ENCODE results near the gene INTS11.

The INTS11 gene

DNA sequence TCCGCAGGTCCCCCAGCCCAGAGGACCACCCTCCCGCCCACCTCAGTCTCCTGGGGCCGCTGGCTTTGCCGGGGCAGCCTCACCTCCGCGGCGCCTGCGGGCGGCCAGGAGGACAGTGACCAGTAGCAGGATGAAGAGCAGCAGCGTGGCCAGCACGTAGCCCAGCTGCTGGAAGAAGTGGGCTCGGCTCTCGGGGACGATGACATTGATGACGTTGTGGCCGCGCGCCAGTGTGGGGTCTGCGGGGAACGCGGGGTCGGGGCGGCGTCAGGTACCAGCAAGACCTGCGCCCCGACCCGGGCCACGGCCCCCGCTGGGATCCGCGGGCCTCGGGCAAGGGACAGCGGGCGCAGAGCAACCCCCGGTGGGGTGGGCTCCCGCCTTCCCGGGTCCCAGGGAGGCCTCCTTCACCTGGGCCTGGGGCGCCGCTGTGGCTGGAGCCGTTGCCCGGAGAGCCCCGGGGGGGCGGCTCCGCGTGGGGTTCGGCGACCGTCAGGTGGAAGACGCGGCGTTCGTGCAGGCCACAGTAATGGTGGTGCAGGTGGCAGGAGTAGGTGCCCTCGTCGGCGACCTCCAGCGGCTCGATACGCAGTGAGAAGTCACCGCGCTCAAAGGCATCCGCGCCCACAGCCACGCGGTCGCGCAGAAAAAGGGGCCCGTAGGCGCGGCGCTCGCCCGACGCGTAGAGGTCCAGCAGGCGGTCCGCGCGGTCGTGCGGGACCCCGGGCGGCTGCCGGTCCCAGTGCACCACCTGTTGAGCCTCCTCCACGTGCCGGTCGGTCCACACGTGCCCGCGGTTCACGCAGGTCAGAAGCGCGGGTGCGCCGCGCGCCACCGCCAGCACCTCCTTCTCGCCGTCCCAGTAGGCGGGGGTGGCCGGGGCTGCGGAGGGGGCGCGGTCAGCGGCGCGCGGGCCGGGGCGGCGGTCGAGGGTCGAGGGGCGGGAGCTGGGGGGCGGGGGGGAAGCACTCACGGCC, 30.1 kb upstream of the INTS11 start:
- peaks cover 9% of the 10 kb centered on the region for H3K4me1 ChIP-seq (ENCODE audit: control insufficient read depth, insufficient read depth, low read length)
- H3K4me3 ChIP-seq (ENCODE audit: low read length) = no peak overlapping the region
- H3K9ac ChIP-seq (ENCODE audit: low read length) = no peak overlapping the region
- H3K36me3 ChIP-seq (ENCODE audit: control insufficient read depth, insufficient read depth, low read length) = no peaks in the 10 kb centered on the region
- H3K27ac ChIP-seq (ENCODE audit: low read depth, low read length) = peak overlapping the region; percentile 14
- peaks cover 5% of the 10 kb centered on the region for H3K27me3 ChIP-seq (ENCODE audit: control insufficient read depth, insufficient read depth, low read length)

DNA sequence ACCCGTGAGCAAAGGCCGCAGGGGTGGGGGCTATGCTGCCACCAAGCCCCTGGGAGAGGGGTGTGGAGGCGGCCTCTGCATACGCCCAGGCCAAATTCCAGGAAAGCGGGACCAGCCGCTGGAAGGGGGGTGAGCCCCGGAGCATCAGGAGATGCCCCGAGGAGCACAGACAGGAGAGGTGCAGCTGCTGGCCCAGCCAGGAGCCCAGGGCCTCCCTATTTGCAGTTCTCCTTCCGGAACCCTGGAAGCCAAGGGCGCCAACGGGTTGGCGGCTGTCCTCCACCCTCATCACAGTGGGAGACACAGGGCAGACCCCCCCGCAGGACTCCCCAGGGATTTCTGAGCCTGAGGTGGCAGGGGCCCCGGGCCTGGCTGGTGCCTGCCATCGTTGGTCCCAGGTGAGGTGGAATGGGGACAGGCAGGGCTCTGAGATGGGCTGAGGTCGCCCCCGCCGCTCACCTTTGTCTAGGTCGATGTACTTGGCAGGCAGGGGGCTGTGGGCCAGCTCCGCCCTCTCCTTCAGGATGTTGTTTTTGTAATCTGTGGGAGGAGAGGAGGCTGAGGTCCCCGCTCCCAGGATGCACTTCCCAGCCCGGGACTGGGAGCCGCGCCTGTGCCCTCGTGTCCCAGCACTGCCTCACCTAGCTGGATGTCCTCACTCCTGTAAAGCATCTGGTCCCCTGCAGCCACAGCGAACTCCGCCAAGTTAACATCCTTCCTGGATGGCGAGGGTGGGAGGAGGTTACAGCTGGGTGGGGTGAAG, 29.1 kb upstream of the INTS11 start:
- Histone ChIP-seq H3K4me3 (ENCODE audit: low read length) (no peak overlapping the region), H3K27me3 (ENCODE audit: control insufficient read depth, insufficient read depth, low read length) (peaks cover 5% of the 10 kb centered on the region), H3K27ac (ENCODE audit: low read depth, low read length) (no peak overlapping the region), H3K4me1 (ENCODE audit: control insufficient read depth, insufficient read depth, low read length) (peaks cover 3% of the 10 kb centered on the region), H3K36me3 (ENCODE audit: control insufficient read depth, insufficient read depth, low read length) (no peaks in the 10 kb centered on the region), H3K9ac (ENCODE audit: low read length) (no peak overlapping the region)

DNA sequence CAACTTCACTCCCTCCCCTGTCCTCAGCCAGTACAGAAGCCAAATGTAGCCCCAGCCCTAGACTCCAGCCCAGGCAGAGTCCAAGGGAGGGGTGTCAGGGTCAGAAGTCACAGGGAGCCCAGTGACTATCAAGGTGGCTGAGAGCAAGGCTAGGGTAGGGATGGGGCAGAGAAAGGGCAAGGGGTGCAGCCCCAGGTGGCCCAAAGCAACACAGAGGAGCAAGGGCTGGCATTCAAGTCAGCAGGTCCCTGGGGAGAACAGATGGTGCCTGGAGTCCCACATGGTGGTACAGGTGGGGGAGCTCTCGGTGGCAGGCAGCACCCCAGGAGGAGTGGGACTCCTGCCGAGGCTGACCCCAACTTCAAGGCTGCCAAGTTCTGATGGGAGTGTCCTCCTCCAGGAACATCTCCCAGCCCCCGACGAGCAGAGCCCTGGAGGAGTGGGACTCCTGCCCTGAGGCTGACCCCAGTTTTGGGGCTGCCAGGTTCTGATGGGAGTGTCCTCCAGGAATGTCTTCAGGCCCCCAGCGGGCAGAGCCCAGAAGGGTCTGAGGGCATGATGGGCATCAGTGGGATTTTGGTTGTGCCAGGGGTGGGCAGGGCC, 28.4 kb upstream of the INTS11 start:
- Histone ChIP-seq H3K27me3 (ENCODE audit: control insufficient read depth, insufficient read depth, low read length) (peaks cover 5% of the 10 kb centered on the region), H3K9ac (ENCODE audit: low read length) (no peak overlapping the region), H3K27ac (ENCODE audit: low read depth, low read length) (no peak overlapping the region), H3K4me1 (ENCODE audit: control insufficient read depth, insufficient read depth, low read length) (peaks cover 7% of the 10 kb centered on the region), H3K36me3 (ENCODE audit: control insufficient read depth, insufficient read depth, low read length) (no peaks in the 10 kb centered on the region), H3K4me3 (ENCODE audit: low read length) (no peak overlapping the region)

DNA sequence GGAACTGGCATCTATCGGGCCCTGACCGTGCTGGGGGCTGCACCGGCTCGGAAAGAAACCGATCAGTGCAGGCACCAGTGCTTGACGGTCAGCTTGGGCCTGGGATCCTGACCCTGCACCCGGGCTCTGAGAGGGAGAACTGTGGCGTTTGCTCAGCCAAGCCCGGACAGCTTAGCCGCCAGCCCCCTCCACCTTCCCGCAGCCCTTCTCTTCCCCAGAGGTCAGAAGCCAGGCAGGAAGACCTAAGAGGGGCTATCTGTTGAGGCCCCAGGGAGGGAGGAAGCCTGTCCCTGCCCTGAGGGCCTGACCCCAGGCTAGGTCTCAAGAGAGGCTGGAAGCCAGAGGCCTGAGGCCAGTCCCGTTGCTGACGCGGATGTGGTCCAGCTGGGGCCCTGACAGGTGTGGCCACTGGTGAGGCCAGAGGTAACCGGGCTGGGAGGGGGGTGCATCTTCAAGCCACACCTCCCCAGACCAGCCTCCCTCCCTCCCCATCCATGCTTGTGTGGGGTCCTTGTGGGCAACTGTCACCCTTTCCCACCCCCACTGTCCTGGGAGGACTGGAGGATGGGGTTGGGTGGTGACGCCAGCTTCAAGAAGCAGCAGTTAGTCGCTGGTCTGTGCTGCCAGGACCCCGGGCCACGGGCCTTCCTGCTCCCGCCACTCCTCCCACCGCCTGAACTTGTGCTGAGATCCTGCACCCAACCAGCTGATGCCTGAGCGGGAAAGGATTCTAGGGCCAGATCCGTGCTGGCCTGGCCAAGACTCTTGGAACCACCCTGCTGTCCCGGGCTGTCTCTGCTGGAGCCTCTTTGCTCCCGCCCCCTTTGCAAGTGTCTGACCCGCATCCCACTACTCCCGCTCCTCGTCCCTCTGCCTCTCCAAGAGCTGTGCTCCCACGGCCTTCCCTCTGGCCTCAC, 27.3 kb upstream of the INTS11 start:
- no peak overlapping the region for H3K4me3 ChIP-seq (ENCODE audit: low read length)
- no peak overlapping the region for H3K9ac ChIP-seq (ENCODE audit: low read length)
- H3K36me3 ChIP-seq (ENCODE audit: control insufficient read depth, insufficient read depth, low read length) = no peaks in the 10 kb centered on the region
- peaks cover 14% of the 10 kb centered on the region for H3K4me1 ChIP-seq (ENCODE audit: control insufficient read depth, insufficient read depth, low read length)
- peak overlapping the region; percentile 10 for H3K27ac ChIP-seq (ENCODE audit: low read depth, low read length)
- peaks cover 5% of the 10 kb centered on the region for H3K27me3 ChIP-seq (ENCODE audit: control insufficient read depth, insufficient read depth, low read length)

DNA sequence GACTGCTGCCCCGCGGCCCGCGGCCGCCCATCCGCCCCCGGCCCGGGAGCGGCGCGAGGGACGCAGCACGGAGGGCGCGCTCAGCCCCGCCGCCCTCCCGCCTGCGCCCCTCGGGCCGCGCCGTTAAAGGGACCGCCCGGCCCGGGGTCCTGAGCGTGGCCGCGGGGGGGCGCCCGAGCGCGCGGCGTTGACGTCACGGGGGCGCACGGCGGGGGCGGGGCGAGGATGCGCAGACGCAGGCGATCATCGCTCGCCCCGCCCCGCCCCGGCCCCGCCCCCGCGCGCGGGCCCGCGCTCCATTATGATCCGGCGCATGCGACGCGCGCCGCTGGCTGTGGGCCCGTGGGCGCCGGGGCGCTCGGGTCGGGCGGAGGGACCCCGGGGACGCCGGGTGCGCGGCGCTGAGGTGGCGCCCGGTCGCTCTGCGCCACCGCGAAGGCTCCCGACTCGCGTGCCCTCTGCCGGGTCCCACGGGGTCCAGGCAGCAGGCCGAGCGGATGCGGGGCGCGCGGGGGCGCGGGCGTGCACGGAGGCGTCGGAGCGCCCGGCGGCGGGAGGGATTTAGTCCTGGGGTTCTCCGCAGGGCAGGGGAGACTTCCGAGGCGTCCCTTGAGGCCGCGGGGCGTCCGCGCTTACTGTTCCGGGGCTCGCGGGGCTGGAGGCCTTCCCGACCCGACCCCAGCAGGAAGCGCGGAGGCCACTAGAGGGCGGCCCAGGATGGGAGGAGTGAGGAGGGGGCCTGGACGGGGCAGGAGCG, 25.0 kb upstream of the INTS11 start, which contains the start of gene DVL1:
Gene DVL1, minus strand, starts transcription at position 163 of the 757 bp plus-strand sequence. CDS start 353 bp downstream, outside the sequence.
- H3K4me3 ChIP-seq (ENCODE audit: low read length) = peak within 1 kb of the TSS; percentile 93
- H3K27me3 ChIP-seq (ENCODE audit: control insufficient read depth, insufficient read depth, low read length) = peaks cover 5% of the 10 kb centered on the region
- H3K36me3 ChIP-seq (ENCODE audit: control insufficient read depth, insufficient read depth, low read length) = no peaks in the 10 kb centered on the region
- H3K9ac ChIP-seq (ENCODE audit: low read length) = peak within 1 kb of the TSS; percentile 73
- peaks cover 19% of the 10 kb centered on the region for H3K4me1 ChIP-seq (ENCODE audit: control insufficient read depth, insufficient read depth, low read length)
- peak within 1 kb of the TSS; percentile 87 for H3K27ac ChIP-seq (ENCODE audit: low read depth, low read length)

DNA sequence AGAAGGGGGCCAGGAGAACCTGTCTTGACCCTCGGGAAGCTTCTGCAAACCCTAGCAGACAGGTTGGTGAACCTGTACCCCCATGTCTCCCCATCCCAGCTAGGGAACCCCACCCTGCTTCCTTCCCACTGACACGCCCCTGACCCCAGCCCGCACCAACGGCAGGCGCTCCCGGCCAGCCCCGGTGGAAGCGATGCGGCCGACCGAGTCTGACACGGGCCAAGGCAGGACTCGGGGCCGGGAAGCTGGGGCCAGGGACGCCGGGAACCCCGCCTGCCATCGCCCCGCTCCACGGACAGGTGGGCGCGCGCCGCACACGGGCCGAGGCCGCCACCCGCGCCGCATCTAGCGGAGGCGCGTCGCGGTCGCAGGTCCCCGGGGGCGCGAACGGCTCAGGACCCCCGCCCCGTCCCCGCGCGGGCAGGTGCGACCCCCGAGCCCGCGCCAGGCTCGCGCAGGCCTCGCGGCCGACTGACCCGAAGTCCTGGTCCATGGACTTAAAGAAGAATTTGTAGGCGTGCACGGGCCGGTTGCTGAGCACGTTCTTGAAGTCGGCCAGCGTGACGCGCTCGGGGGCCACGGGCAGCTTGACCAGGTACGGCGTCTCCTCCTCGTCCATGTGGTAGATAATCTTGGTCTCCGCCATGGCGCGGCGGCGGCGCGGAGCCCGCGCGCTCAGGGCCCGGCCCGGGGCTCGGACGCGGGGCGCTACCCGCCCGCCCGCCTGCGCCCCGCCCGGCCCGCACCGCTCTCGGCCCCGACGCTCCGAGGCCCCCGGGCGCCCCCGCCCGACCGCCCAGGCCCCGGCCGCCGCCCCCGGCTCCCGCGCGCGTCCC, 24.2 kb upstream of the INTS11 start:
- no peaks in the 10 kb centered on the region for H3K36me3 ChIP-seq (ENCODE audit: control insufficient read depth, insufficient read depth, low read length)
- peak overlapping the region; percentile 55 for H3K27ac ChIP-seq (ENCODE audit: low read depth, low read length)
- peak overlapping the region; percentile 93 for H3K4me3 ChIP-seq (ENCODE audit: low read length)
- peaks cover 19% of the 10 kb centered on the region for H3K4me1 ChIP-seq (ENCODE audit: control insufficient read depth, insufficient read depth, low read length)
- peak overlapping the region; percentile 73 for H3K9ac ChIP-seq (ENCODE audit: low read length)
- H3K27me3 ChIP-seq (ENCODE audit: control insufficient read depth, insufficient read depth, low read length) = peaks cover 5% of the 10 kb centered on the region

DNA sequence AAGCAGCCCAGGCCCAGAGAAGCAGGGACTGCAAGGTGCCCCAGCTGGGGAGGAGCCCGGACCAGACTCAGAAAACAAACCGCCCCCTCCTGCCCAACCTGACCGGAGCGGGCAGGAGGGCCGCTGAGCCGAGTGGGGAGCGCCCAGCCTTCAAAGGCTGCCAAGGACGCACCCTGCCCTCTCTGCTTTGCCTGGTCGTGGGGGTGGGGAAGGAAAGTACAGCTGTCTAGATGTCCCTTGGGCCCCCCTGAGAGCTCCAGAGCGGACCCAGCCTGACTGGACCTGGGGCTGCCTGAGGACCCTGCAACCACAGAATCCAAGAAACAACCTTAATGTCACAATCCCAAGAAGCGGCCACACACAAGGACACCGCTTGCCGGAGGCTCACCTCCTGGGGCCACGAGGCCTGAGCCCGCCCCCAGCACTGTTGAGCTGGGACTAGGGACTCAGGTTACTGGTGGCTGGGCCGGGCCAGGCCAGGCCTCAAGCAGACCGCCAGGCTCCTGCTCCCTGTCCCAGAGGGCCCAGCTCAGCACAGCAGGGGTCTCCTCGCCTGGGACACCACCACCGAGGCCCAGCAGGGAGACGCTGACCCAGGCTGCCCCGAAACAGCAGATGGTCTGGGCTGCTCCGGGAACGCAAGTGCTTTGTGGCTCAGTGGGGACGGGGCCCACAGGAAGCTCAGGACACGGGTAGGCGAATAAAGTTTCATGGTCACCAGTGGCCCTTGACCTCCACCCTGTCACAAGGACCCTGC, 23.4 kb upstream of the INTS11 start:
- H3K4me1 ChIP-seq (ENCODE audit: control insufficient read depth, insufficient read depth, low read length) = peaks cover 19% of the 10 kb centered on the region
- H3K36me3 ChIP-seq (ENCODE audit: control insufficient read depth, insufficient read depth, low read length) = no peaks in the 10 kb centered on the region
- H3K4me3 ChIP-seq (ENCODE audit: low read length) = peak overlapping the region; percentile 93
- H3K9ac ChIP-seq (ENCODE audit: low read length) = peak overlapping the region; percentile 73
- peaks cover under 1% of the 10 kb centered on the region for H3K27me3 ChIP-seq (ENCODE audit: control insufficient read depth, insufficient read depth, low read length)
- peak overlapping the region; percentile 55 for H3K27ac ChIP-seq (ENCODE audit: low read depth, low read length)

DNA sequence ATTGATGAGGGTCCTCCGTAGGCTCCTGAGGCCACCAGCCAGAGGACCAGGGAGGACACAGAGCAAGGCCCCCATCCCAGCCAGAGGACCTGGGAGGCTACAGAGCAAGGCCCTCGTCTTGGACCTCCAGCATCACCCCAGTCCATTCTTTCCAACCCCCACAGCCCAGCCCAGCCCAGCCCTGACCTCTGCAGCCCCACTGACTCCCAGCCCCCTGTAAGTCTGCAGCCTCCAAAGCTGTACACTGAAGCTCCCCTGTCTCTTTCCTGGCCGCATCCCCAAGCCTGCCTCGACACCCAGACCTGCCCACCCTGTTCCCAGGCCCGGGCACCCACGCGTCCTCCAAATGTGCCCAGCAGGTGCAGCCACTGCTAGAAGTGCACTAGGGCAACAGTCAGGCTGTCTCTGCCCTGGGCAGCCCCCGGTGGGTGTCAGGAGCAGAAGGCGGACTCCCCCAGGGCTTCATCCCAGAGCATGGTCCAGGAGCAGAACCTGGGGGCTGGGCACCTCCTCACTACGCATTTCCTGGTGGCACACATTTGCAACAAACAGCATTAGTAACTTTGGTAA, 22.7 kb upstream of the INTS11 start:
- H3K27me3 ChIP-seq (ENCODE audit: control insufficient read depth, insufficient read depth, low read length) = no peaks in the 10 kb centered on the region
- no peaks in the 10 kb centered on the region for H3K36me3 ChIP-seq (ENCODE audit: control insufficient read depth, insufficient read depth, low read length)
- H3K4me1 ChIP-seq (ENCODE audit: control insufficient read depth, insufficient read depth, low read length) = peaks cover 19% of the 10 kb centered on the region
- peak overlapping the region; percentile 93 for H3K4me3 ChIP-seq (ENCODE audit: low read length)
- H3K27ac ChIP-seq (ENCODE audit: low read depth, low read length) = no peak overlapping the region
- H3K9ac ChIP-seq (ENCODE audit: low read length) = no peak overlapping the region

DNA sequence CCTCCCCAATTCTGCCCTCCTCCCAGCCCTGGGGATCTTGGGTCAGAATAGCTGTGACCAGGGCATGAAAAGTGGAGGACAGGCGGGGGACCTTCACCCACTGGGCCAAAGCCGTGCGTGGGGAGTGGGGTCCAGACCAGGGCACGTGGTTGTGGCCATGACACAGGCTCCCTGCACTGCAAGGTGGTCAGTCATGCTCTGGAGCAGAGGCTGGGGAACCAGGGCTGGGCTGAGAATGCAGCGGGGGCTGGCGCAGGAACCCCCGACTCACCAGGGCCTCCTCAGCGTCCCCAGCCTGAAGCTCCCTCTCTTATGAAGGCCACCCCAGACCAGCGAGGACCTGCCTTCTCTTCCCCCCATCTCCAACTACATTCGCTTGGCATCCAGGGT, 22.0 kb upstream of the INTS11 start:
- H3K4me3 ChIP-seq (ENCODE audit: low read length) = no peak overlapping the region
- H3K27ac ChIP-seq (ENCODE audit: low read depth, low read length) = no peak overlapping the region
- peaks cover 3% of the 10 kb centered on the region for H3K36me3 ChIP-seq (ENCODE audit: control insufficient read depth, insufficient read depth, low read length)
- no peaks in the 10 kb centered on the region for H3K27me3 ChIP-seq (ENCODE audit: control insufficient read depth, insufficient read depth, low read length)
- H3K4me1 ChIP-seq (ENCODE audit: control insufficient read depth, insufficient read depth, low read length) = peaks cover 19% of the 10 kb centered on the region
- H3K9ac ChIP-seq (ENCODE audit: low read length) = no peak overlapping the region

Data from rectal smooth muscle tissue (tissue), 1 donor.